ENCODE measurements around the gene QRSL1. TPM values are rescaled to one million over a fixed set of nuclear protein-coding genes. Genes with fewer than 3 reads are reported as not detected.

The QRSL1 gene
- polyA plus RNA-seq, 1 donor: 13.4 TPM

Other genes starting within 250 kb of the QRSL1 start
- gene RTN4IP1, start 80 bp upstream of the QRSL1 start, polyA plus RNA-seq (ENCODE audit: insufficient read length): 7.2 TPM